ENCODE data around the gene ADAMTSL1.

GRCh38 chr9:18516965-18517364, 43.0 kb downstream of the ADAMTSL1 start:
- TF ChIP-seq EP300 (IDR thresholded peaks at IDR 0.05) (no peak), POLR2A (IDR thresholded peaks at IDR 0.05) (no peak), CTCF (IDR thresholded peaks at IDR 0.05) (no peak)
